GM18511 (cell line): Measurements from ENCODE around the gene NARS2.

Experiments used
- ATAC-seq: cut with Tn5 transposase; IDR thresholded peaks from one replicate; pipeline ENCODE4 v1.9.1; 2021; ENCODE audit warnings: mild to moderate bottlenecking, moderate library complexity; ENCODE audit not compliant: unreplicated experiment

NARS2 gene

DNA sequence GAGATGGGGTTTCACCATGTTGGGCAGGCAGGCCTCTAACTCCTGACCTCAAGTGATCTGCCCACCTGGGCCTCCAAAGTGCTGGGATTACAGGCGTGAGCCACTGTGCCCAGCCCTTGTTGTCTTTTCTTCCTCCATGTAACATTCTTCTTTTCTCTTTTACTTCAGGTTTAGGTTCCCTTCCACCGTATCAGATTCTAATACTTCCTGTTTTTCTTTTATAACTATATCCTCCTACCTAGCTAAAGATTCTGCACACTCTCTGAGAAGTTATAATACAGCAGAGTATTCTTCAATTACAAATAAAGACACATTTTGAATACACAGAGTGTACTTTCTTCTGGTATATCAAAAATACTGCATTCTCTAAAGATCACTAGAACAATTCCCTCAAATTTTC is 123.8 kb downstream of the NARS2 start:
- no peak for ATAC-seq

GRCh38 chr11:78449866-78450265 is 124.8 kb downstream of the NARS2 start:
- ATAC-seq: no peak

GRCh38 chr11:78446210-78446609 is 128.5 kb downstream of the NARS2 start:
- no peak for ATAC-seq

DNA sequence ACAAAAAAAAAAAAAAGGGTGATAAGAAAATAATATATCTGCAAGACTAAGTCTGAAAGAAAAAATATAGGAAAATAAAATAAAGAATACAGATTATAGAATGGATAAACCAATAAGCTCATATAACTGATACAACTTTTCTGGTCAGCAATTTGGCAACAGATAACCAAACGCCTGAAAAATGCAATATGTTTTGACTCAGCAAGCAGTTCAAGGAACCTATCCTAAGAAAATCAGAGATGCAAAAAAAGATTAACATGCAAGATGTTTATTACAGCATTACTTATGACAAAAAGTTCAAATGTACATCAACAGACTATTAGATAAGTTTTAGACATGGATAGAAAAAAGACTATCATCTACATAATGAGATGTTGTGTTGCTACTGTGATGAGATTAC is 129.9 kb downstream of the NARS2 start:
- ATAC-seq: no peak

GRCh38 chr11:78441956-78442355 is 132.7 kb downstream of the NARS2 start:
- no peak for ATAC-seq

- peak; percentile 89 for ATAC-seq
These were observed 136.2 kb downstream of the NARS2 start for GRCh38 chr11:78438298-78438975.

- no peak for ATAC-seq
These were observed 141.7 kb downstream of the NARS2 start for GRCh38 chr11:78432956-78433355.

DNA sequence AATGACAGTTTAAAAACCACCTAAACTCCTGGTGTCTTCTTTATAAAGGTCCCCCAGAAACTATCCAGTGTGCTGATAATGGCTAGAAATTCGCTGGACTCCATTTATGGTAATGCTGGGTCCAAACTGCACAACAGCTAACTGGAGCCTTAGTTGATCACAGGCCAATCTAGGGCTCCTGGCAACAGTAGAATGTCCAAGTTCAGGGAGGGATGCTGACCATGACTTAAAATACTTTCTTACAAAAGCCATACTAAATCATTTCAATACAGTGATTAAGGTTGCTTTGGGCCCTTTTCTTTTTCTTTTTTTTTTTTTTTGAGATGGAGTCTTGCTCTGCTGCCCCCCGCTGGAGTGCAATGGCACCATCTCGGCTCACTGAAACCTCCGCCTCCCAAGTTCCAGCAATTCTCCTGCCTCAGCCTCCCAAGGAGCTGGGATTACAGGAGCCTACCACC is 142.6 kb downstream of the NARS2 start:
- no peak for ATAC-seq

DNA sequence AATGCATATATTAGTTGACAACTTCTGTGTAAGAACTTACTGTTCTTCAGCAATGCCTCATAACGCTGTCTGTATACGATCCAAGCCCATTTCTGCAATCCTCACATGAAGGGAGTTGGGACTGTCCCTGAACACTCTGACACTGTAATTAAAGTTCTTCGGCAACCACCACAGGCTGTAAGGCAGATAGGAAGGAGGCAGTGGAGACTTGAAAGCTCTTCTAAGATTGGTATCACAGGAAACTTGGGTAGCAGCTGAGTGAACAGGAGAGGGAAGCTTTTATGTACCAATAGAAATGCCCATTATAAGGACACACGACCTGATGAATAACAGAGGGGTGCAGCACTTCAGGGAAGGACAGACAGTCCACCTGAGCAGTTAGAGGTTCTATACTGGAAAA is 145.0 kb downstream of the NARS2 start:
- ATAC-seq: peak; percentile 45

DNA sequence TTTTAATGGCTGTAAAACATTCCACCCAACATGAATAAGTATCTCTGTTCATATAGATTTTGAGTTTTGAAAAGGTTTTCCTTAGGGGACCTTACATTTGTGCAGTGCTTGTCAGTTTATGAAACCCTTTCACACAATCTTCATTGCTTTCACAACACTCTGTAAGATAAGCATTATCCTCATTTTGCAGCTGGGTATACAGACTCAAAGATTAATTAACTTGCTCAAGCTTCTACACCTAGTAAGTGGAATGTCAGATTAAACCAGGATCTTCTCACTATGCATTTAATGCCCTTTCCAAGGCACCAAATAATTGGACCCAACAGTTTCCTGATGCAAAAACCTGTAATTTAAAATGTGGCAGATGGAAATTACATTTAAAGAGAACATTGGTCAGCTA is 145.5 kb downstream of the NARS2 start:
- no peak for ATAC-seq

- ATAC-seq: no peak
These were observed 145.9 kb downstream of the NARS2 start for GRCh38 chr11:78428773-78429172.

GRCh38 chr11:78428266-78428636 is 146.4 kb downstream of the NARS2 start:
- ATAC-seq: no peak

GRCh38 chr11:78427615-78428265 is 146.9 kb downstream of the NARS2 start:
- peak; percentile 46 for ATAC-seq

GRCh38 chr11:78426845-78427244 is 147.8 kb downstream of the NARS2 start:
- no peak for ATAC-seq

- ATAC-seq: no peak
These were observed 149.1 kb downstream of the NARS2 start for GRCh38 chr11:78425399-78426070.

- peak; percentile 33 for ATAC-seq
These were observed 150.1 kb downstream of the NARS2 start for GRCh38 chr11:78424334-78425270.

DNA sequence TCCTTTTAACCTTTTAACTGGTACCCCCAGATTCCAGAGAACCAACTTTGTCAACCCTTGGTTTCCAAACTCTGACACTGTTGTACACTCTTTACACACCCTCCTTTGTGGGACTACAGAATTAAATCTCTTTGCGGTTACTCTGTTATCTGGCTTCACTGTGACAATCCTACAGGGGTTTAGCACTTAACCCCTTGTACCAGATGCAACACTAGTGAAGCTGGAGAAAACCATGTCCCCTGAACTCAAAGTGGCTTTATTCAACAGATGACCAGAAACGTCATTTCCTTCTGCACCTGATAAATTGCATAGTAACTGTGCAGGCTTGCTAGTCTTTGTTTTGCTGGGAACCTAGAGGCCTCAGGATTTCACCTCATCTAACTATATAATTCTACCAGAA is 151.4 kb downstream of the NARS2 start:
- ATAC-seq: no peak

DNA sequence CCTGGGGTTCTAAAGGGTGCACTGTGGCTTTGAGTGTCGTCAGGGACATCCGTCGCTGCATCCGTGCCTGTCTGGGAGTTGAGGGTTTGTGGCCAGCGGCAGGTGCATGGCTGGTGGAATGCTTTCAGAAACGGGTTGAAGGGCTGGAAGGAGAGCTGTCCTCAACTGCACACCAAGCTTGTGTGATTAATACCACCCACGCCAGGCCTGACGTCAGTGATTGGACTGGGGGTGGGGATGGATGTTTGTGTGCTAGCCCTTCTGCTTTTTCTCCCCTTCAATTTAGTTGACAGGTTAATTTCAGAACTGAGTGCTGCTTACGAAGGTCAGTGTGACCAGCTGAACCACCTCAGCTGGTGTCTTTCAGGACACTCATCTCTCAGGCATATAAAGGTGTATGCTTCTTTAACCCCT is 153.9 kb downstream of the NARS2 start:
- ATAC-seq: peak; percentile 30

DNA sequence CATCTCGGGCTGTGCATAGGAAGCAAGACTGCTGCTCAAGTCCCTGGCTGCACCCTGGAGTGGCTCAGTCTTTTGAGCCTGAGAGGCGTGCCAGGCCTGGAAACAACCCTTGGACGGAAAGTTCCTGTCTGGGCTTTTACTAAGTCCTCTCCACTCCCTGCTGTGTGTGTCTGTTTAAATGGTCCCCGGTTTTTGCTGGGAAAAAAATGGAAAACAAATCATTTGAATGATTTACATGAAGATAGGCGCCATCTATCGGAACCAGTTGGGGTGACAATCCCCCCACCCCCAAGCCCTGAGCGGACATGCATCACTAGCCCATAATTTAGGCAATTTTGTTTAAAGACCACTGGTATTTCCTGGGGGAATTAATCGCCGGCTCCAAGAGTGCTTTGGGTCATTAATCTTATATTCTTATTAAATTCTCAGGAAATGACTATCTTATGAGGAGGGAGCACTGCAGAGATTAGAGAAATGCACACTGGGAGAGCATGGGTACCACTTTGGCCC is 154.4 kb downstream of the NARS2 start:
- no peak for ATAC-seq

DNA sequence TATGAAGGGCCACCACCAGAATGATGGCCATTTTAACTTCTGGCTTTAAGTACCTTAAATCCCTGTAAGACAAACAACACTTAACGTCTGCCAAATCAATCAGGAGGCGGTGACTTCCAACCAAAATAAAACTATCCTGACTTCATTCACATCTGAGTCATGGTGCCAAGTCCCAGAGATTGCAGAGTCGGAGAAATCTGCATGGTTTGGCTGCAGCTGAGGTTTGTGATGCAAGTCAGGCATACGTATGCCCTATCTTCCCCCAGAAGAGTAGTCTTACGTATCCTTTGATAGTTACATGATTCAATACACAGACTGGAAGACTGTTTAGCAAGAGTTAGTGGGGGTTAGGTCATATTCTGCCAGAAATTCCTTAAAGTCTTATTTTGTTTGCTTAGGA is 155.3 kb downstream of the NARS2 start:
- ATAC-seq: no peak
